GM18520 (cell line): Measurements from ENCODE around the gene TECPR2.
"Not testable (repeated sequence)": the region's sequence is repeated elsewhere in the genome, so short reads cannot be mapped to it uniquely, and the experiment has no call there.

ENCODE experiments used
- ATAC-seq: cut with Tn5 transposase; IDR thresholded peaks from one replicate; pipeline ENCODE4 v1.9.1; 2021; ENCODE audit not compliant: unreplicated experiment

Gene TECPR2

GRCh38 chr14:102545461-102546265 is 182.9 kb downstream of the TECPR2 start:
- no peak for ATAC-seq

- no peak for ATAC-seq
These were observed 186.0 kb downstream of the TECPR2 start for GRCh38 chr14:102548616-102549240.

- ATAC-seq: not testable (repeated sequence)
These were observed 188.2 kb downstream of the TECPR2 start for GRCh38 chr14:102550927-102551401.
